Retinal pigment epithelial cell (primary cell): ENCODE data around the gene PADI6.
"Not testable (repeated sequence)": the region's sequence is repeated elsewhere in the genome, so short reads cannot be mapped to it uniquely, and the experiment has no call there.

Experiments used
- DNase-seq: peaks from one replicate; pipeline ENCODE4 v3.0.0-alpha.2; 2010; ENCODE audit warnings: low read depth
- H3K4me3 ChIP-seq: 2 replicates; pipeline ENCODE4 v1.5.1; 2011; ENCODE audit warnings: mild to moderate bottlenecking, low read length, control low read depth, moderate library complexity
- TF ChIP-seq, protein P1 (sequence below): conservative IDR thresholded peaks from 2 replicates; pipeline ENCODE4 v1.5.1; 2011; ENCODE audit warnings: low read depth, low read length, control low read depth, inconsistent platforms

The PADI6 gene

DNA sequence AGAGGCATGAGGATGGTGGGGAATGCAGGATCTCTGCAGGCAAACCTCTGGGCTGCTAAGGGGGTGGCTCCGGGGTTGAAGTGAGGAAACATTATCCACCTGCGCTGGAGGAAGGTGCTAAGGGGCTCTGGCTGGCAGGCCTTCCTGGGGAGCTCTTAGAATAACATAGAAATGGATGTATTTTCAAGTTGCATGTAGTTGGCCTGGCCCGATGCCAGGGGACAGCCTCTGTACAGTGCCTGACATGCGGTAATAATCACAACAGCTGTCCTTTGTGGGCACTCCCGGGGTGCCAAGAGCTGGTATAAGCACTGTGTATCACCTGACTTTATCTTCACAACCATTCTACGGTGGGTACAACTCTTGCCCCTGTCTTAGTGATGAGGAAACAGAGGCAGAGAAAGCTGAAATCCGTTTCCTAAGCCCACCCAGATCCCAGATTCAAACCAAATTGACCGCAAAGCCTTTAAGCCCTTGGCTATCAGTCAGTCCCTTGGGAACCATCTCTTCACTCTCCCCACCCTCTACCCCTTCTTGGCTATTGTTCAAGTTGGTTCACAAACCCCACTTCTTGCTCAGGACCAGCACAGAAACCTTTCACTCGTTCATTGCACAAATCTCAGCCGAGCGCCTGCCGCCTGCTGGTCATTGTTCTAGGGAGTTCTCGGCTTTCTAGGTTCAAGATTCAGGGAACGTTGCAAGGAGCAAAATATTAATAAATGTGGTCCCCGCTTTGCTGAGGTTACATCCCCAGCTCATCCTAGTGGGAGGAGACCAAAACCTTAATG is 33.1 kb upstream of the PADI6 start:
- no peak for DNase-seq
- H3K4me3 ChIP-seq: no peak overlapping the region
- TF ChIP-seq, protein P1, sequence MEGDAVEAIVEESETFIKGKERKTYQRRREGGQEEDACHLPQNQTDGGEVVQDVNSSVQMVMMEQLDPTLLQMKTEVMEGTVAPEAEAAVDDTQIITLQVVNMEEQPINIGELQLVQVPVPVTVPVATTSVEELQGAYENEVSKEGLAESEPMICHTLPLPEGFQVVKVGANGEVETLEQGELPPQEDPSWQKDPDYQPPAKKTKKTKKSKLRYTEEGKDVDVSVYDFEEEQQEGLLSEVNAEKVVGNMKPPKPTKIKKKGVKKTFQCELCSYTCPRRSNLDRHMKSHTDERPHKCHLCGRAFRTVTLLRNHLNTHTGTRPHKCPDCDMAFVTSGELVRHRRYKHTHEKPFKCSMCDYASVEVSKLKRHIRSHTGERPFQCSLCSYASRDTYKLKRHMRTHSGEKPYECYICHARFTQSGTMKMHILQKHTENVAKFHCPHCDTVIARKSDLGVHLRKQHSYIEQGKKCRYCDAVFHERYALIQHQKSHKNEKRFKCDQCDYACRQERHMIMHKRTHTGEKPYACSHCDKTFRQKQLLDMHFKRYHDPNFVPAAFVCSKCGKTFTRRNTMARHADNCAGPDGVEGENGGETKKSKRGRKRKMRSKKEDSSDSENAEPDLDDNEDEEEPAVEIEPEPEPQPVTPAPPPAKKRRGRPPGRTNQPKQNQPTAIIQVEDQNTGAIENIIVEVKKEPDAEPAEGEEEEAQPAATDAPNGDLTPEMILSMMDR: no peak

DNA sequence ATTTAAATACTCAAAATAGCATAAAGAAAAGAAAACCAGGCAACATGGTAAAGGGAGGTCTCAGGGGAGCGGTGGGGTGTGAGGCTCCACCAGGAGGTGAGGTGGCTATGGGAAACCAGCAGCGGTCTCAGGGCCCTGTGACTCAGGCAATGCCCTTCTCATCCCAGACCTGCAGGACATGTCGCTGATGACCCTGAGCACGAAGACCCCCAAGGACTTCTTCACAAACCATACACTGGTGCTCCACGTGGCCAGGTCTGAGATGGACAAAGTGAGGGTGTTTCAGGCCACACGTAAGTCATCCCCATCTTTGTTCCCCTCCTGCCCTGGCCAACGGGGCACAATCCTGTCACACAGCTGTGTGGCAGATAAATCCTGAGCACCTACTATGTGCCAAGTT is 32.5 kb upstream of the PADI6 start:
- TF ChIP-seq, protein P1: no peak
- H3K4me3 ChIP-seq: no peak overlapping the region
- DNase-seq: no peak

DNA sequence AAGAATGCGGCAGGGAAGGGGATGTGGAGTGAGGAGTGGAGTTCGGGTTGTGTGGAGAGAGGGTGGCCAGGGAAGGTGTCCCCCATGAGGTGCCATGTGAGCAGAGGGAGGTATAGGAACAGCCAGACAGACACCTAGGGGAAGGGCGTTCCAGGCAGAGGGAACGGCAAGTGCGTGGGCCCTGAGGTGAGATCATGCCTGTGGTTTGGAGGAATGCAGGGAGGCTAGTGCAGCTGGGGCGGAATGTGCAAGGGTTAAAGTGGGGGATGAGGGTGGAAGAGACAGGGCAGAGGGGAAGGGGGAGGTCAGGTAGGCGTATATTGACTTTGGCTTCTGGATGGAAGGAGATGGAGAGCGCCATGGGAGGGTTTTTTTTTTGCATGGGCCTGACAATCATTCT is 31.6 kb upstream of the PADI6 start:
- no peak for DNase-seq
- H3K4me3 ChIP-seq: no peak overlapping the region
- TF ChIP-seq, protein P1: no peak

DNA sequence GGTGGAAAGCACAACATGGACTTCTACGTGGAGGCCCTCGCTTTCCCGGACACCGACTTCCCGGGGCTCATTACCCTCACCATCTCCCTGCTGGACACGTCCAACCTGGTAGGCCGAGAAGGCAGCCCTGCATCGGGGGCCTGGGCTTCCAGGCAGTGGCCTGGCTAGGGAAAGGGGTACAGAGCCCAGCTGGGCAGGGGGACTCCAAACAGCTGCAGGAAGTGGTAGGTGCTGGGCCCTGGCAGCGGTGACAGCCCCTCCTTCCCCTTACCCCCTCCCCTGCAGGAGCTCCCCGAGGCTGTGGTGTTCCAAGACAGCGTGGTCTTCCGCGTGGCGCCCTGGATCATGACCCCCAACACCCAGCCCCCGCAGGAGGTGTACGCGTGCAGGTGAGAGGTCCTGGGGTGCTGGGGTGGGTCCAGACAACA is 30.0 kb upstream of the PADI6 start:
- TF ChIP-seq, protein P1: no peak
- H3K4me3 ChIP-seq: no peak overlapping the region
- no peak for DNase-seq

DNA sequence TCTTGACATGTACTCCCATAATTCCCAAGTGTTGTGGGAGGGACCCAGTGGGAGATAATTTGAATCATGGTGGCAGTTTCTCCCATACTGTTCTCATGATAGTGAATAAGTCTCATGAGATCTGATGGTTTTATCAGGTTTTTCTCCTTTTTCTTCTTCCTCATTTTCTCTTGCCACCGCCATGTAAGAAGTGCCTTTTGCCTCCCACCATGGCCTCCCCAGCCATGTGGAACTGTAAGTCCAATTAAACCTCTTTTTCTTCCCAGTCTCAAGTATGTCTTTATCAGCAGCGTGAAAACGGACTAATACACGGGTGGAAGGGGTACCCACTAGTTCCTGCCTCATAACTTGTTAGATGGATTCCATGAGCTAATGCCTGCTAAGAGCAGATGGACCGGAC is 26.5 kb upstream of the PADI6 start:
- H3K4me3 ChIP-seq, DNase-seq: not testable (repeated sequence)

DNA sequence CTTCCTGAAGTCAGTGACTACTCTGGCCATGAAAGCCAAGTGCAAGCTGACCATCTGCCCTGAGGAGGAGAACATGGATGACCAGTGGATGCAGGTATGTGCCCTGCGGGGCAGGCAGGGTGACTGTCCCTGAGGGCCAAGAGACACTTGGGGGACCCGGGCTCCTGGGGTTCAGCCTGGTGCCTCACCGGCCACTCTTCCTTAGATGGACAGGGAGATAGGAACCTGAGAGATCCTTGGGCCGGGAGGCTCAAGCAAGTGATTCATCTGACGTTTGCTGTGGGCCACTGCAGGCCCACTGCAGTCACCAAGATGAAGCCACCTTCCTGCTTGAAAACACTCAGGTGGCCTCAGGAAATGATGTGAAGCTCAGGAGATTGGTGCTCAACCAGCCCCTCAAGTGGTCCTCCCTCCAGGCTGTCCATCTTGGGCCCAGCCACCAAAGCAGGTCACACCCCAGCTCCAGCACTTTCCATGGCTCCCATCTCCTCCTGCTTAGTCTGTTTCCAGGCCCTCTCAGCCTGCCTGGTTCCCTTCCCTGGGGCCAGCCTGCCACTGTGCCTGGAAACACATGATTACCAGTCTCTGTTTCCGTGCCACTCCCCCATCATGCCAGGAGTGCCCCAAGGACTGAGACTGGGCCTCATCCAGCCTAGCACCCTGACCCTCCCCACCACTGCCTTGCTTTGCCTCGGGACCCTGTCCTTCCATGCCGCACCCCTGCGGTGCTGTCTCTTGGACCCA is 25.8 kb upstream of the PADI6 start:
- TF ChIP-seq, protein P1: no peak
- H3K4me3 ChIP-seq: no peak overlapping the region
- DNase-seq: no peak

DNA sequence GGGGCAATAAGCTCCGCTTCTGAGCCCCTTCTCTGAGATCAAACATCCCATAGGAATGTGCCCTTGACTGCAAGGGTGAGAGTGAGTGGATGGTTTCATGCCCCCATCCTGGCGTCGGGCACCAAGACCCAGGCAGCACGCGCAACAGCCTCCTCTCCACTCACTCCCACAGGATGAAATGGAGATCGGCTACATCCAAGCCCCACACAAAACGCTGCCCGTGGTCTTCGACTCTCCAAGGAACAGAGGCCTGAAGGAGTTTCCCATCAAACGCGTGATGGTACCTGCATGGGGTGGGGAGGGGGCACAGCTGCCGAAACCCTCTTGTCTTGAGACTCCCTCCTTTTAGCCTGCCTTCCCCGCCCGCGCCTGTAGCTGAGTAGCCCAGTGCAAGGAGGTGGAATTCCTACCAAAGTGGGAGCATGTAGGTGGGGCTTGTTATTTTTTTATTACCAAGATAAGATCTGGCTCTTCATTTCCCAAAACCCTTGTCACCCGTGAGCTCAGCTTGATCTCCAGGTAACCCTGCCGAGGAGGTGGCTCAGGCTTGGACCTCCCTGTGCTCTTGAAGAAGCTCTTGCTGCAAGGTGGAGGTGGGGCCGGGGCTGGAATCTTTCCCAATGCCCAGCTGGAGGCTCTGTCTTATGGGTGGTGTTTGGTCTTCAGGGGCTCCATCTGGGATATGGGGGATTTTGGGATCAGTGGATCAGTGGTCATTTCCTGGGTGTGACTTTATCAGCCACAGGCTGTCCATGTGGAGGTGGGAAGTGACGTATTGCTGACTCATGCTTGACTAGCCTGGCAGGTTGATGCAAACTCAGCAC is 24.0 kb upstream of the PADI6 start:
- no peak overlapping the region for H3K4me3 ChIP-seq
- TF ChIP-seq, protein P1: no peak
- DNase-seq: no peak
